ENCODE results near the gene POMP. TPM values are rescaled to one million over a fixed set of nuclear protein-coding genes. Genes with fewer than 3 reads are reported as not detected.

POMP gene
- total and polyA plus RNA-seq, 2 of the 4 experiments (the other 2 are of a cell fraction) = 60.2 to 68.4 TPM

DNA sequence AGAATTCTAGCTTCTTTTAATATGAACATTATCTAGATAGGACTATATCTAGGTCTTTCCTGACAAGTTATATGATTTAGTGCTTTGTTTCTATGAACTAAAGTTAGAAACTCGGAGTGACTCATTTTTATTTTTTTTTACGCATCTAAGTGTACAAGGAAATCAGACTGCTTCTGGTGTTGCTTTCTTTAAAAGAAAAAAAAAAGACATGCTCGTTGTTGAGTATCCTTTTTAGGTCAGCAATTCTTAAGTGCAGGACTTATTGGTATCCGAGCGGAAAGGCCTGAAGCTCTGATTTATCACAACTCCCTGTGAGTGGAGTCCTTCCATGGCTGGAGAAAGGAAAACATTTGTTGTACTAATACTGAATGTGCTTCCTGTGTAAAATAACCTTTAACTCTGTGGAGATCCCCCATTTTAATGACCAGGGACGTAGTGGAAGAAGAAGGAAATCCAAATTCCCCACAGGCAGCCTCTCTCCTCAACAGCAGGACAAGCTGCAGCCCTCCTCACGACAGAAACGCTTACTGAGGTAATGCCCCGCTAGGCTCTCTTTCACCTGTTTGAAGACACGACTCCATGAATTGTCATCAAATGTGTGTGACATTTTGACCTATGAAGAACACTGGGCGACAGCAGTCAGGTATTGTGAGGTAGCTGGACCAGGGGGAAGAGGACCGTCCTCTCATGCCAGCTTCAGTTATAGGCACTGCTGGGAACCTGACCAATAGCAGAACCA lies 17.9 kb upstream of the POMP start (continued):
- TF ChIP-seq, protein P1, sequence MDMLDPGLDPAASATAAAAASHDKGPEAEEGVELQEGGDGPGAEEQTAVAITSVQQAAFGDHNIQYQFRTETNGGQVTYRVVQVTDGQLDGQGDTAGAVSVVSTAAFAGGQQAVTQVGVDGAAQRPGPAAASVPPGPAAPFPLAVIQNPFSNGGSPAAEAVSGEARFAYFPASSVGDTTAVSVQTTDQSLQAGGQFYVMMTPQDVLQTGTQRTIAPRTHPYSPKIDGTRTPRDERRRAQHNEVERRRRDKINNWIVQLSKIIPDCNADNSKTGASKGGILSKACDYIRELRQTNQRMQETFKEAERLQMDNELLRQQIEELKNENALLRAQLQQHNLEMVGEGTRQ (IDR thresholded peaks at IDR 0.05; ENCODE audit: low read depth, low read length) = no peak

DNA sequence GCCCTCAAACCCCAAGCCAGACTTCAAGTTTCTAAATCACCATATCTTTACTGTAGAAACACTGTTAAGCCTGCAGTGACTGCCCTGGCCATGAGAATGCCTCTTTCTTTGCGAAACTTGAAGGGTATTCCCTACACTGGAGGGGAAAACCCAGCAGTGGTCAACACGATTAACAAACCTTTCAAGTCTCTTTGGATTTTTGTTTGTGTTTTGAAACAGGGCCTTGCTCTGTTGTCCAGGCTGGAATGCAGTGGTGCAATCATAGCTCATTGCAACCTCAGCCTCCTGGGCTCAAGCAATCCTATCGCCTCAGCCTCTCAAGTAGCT lies 17.4 kb upstream of the POMP start:
- POLR2A ChIA-PET (ENCODE audit: unreplicated experiment) = interaction anchor here (0.7 kb wide), 1 partner anchor 58 kb away, joined by 3 read pairs; no protein-coding TSS in a partner anchor
- in situ Hi-C loops (cut with MboI; ENCODE audit: low sequenced_read_pairs) = loop anchor here (5.0 kb wide), 1 partner anchor 319 kb away; no protein-coding TSS in a partner anchor

More for the DNA sequence above, 17.4 kb upstream of the POMP start:
- H2AK9ac ChIP-seq (replicated peaks; ENCODE audit: low read depth, low read length, poor library complexity) = no peak overlapping the region
- H2BK20ac ChIP-seq (ENCODE audit: low read depth, low read length) = no peak overlapping the region
- no peak overlapping the region for H3K9ac ChIP-seq (ENCODE audit: low read depth, low read length)
- 0 out of 2 replicates have a peak overlapping the region, but pooled peaks have one; percentile 27 for H3K4ac ChIP-seq (ENCODE audit: low read depth, low read length)
- ATAC-seq (ENCODE audit: low read depth) = peak; percentile 37
- 0 out of 4 replicates have a peak, but pooled peaks cover 0 to 3% of the 10 kb centered on the region in 2 experiments for H3K79me1 ChIP-seq (ENCODE audit: low read depth in 1 of 2, low read length in 2 of 2)
- CTCF ChIA-PET = no interaction called here
- intact Hi-C loops (cut with micrococcal nuclease) (no loop called here), dilution Hi-C loops (cut with HindIII; ENCODE audit: low sequenced_read_pairs, unreplicated experiment) (no loop called here)
- no peak overlapping the region for H3K14ac ChIP-seq (replicated peaks; ENCODE audit: low read depth, low read length)
- no peak overlapping the region for H2AFZ ChIP-seq (replicated peaks; ENCODE audit: low read length, poor library complexity)
- no peaks in the 10 kb centered on the region for H4K20me1 ChIP-seq (ENCODE audit: insufficient read depth, low read length)
- no peak for DNase-seq
- no peaks in the 10 kb centered on the region for H3K27me3 ChIP-seq (ENCODE audit: control insufficient read depth, insufficient read depth, low read length)
- no CpG with 5 or more reads among the region's 3 CpGs for WGBS, 2 experiments (ENCODE audit: extremely low coverage in 2 of 2, insufficient read length in 1 of 2)
- H3K4me2 ChIP-seq (ENCODE audit: low read depth, low read length) = no peak overlapping the region
- TF ChIP-seq CHD1 (IDR thresholded peaks at IDR 0.05; ENCODE audit: low read depth, low read length) = no peak
- TF ChIP-seq, protein P2, sequence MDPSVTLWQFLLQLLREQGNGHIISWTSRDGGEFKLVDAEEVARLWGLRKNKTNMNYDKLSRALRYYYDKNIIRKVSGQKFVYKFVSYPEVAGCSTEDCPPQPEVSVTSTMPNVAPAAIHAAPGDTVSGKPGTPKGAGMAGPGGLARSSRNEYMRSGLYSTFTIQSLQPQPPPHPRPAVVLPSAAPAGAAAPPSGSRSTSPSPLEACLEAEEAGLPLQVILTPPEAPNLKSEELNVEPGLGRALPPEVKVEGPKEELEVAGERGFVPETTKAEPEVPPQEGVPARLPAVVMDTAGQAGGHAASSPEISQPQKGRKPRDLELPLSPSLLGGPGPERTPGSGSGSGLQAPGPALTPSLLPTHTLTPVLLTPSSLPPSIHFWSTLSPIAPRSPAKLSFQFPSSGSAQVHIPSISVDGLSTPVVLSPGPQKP (IDR thresholded peaks at IDR 0.05; ENCODE audit: borderline replicate concordance, low read depth, low read length) = no peak
- TF ChIP-seq CEBPB (IDR thresholded peaks at IDR 0.05; ENCODE audit: low read depth, low read length) = no peak
- TF ChIP-seq MAFK (IDR thresholded peaks at IDR 0.05; ENCODE audit: low read depth, low read length) = no peak
- no peak overlapping the region for H2BK5ac ChIP-seq (ENCODE audit: low read depth, low read length, poor library complexity, severe bottlenecking)
- H3K23ac ChIP-seq (ENCODE audit: low read depth, low read length) = no peak overlapping the region; the same call in 1 of the 2 replicates
- H3K18ac ChIP-seq (ENCODE audit: low read depth, low read length) = no peak overlapping the region
- no peak overlapping the region for H2BK120ac ChIP-seq (ENCODE audit: low read depth, low read length)
- H4K8ac ChIP-seq (ENCODE audit: low read depth in 2 of 2, low read length in 2 of 2) = no peak overlapping the region
- H3K4me1 ChIP-seq (ENCODE audit: control insufficient read depth, insufficient read depth, low read length) = no peaks in the 10 kb centered on the region; the same call in 1 of the 2 replicates
- H4K5ac ChIP-seq (ENCODE audit: low read depth, low read length) = no peak overlapping the region
- H3K36me3 ChIP-seq (ENCODE audit: control insufficient read depth, insufficient read depth, low read length) = no peaks in the 10 kb centered on the region
- no peak overlapping the region for H3K4me3 ChIP-seq (ENCODE audit: insufficient read depth, low read depth, low read length)
- H2AK5ac ChIP-seq (ENCODE audit: low read depth, low read length) = peak overlapping the region; percentile 44
- H3K56ac ChIP-seq (ENCODE audit: extremely low read depth, insufficient read depth, low read length) = no peak overlapping the region
- H3K9me3 ChIP-seq (ENCODE audit: control insufficient read depth, insufficient read depth, low read length) = no peaks in the 10 kb centered on the region
- BruUV-seq (replicated peaks) = no TSS peak
- no peak overlapping the region for H4K91ac ChIP-seq (ENCODE audit: insufficient read depth, low read depth, low read length)
- 0 out of 2 replicates have a peak, but pooled peaks cover 3% of the 10 kb centered on the region for H3K9me1 ChIP-seq (ENCODE audit: insufficient read depth, low read length)
- H2BK15ac ChIP-seq (ENCODE audit: low read depth, low read length) = no peak overlapping the region
- H3K27ac ChIP-seq (ENCODE audit: insufficient read depth, low read length) = no peak overlapping the region

Measured in IMR-90 (cell line).